ENCODE results near the gene BMP7.
"Not testable (repeated sequence)": the region's sequence is repeated elsewhere in the genome, so short reads cannot be mapped to it uniquely, and the experiment has no call there.

The BMP7 gene

DNA sequence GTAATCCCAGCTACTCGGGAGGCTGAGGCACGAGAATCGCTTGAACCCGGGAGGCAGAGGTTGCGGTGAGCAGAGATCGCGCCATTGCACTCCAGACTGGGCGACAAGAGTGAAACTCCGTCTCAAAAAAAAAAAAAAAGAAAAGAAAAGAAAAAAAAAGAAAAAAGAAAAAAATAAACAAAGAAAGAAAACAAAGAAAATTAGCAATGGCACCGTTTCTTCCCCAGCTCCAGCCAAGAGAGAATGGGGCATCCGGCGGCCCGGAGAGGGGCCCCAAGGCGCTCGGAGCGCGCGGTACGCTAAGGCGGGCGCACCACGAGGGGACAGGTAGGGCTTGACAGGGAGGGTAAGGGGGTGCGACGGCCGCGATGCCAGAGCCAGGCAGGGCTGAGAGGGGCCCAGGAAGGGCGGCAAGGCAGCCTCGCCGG lies 1.5 kb downstream of the BMP7 start:
- not testable (repeated sequence) for DNase-seq

- no peak for DNase-seq
Observed at GRCh38 chr20:57263801-57264792, 2.3 kb downstream of the BMP7 start.

DNA sequence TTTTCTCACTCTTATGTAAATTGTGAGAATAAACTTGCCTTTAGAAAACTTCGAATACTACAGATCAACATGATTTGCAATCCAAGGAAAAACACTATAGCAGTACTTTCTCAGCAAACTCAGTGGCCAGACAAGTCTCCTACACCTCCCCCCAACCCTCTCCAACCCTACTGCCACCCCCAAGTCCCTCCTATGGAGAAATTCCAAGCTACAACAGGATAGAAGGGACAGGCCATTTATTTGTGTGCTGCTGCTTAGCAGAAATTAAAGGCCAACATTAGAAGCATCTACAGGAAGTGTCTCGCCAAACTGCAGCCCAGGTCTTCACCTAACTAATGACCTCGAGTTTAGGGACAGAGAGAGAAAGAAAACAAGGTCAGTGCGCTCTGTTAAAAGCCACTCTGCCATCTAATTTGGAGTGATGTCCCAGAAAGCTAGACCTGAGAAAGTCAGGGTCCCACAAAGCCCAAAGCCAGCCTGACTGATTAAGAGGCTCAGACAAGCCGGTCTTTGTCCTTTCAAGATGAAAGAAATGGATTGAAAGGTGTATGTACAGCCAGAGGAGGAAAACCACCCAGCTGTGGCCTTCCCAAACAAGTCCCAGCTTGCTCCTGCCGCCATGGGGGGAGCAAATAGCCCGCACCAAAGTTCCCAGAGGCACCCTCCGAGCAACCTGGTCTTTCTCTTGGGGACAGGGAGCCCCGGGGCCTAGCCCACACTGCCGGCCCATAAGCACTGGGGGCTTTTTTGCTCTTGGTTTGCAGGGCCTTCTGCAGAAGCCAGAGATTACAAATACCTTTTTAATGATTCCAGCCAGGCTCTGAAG lies 3.4 kb downstream of the BMP7 start:
- no peak for DNase-seq

- DNase-seq: no peak
Observed at GRCh38 chr20:57262301-57262700, 4.1 kb downstream of the BMP7 start.

- no peak for DNase-seq
Observed at GRCh38 chr20:57261457-57262251, 4.8 kb downstream of the BMP7 start.

DNA sequence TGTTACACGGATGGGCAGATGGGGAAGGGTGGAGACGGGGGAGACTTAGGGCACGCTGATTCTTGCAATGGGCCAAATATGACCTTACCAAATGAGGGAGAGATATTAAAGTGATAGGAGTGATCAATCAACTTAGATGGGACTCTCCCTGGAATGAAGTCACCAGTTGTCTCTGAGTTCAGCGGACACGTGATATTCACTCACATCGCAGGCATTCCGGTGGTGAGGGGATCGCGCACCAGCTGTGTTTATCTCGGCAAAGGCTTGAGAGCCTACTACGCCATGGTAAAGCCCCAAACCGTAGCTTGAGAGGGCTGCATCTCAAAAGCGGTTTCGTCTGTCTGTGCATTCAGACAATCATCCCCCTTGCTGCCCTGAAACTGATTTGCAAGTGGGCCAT lies 5.5 kb downstream of the BMP7 start:
- no peak for DNase-seq

DNA sequence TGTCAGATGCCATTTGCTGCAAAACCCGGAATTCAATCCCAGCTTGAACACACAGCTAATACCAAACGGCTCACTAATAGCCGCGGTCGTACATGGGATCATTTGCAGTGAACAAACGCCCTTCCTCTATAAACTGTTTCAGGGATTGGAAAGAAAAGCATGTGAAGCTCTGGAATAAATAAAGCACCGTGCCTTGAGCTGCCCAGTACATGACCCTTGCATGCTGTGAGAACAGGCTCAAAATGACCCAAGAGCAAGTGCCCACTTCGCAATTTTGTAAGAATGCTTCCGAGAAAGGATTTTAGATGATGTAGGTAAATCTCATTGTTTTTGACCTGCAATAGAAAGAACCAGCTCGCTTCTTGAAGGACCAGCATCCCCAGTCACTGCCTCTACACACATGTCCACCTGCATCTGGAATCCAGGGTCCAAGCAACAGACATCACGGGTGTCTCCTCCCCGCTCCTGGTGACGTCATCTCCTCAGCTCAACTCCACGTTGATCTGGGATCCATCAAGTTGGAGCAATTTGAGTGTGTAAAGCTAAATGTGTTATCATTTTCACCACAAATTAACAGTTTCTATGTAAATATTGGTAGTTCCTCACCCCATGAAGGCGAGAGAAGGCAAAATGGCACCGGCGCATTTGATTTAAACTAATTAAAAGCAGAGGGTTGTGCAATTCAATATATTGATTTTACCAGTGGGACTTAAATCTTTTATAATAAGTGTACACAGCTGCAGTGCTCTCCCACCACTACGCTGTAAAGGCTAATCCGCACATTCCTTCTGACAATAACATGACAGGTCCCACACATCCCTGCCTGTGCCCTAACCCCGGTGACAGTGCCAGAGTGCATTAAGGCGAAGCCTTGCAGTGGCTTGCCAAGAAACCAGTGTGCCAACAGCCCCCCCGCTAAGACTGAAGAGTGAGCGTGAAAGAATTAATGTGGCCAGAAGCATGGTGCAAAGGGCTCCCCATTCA lies 6.2 kb downstream of the BMP7 start:
- no peak for DNase-seq

DNA sequence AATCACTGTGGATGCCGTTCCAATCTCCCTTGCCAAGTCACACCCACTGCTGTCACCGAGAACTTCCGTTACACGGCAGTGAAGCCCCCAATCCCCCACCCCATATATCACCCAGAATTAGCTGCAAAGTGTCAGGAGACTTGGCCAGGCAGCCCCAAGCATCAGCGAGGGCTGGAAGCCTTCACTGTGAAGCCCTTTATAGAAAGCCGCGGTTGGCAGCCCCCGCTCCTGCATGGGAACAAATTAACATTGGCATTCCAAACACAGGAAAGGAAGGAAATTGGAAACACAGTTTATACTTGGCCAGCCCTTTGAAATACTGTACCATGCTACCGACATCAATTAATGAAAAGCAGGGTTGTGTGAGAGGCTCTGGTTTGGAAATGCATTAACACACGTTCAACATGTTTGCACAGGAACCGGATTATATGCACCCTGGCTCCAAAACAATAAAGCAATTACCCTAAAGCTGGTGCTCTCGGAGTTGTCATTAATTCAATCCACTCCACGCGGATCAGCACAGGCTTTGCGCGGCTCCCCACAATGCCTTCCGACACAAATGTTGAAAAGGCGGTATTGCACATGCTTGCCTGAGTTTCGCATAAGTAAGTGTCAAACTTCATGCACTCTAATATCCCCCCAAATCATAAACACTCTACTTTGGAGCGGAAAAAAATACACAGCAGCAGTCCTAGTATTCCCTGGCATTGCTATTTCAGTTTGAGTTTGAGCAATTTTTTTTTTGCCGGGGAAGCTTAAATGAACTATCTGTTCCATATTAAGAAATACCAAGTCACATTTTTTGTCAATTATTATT lies 7.1 kb downstream of the BMP7 start:
- no peak for DNase-seq

- DNase-seq: no peak
Observed at GRCh38 chr20:57257701-57258453, 8.6 kb downstream of the BMP7 start.

- DNase-seq: no peak
Observed at GRCh38 chr20:57256908-57257307, 9.5 kb downstream of the BMP7 start.

DNA sequence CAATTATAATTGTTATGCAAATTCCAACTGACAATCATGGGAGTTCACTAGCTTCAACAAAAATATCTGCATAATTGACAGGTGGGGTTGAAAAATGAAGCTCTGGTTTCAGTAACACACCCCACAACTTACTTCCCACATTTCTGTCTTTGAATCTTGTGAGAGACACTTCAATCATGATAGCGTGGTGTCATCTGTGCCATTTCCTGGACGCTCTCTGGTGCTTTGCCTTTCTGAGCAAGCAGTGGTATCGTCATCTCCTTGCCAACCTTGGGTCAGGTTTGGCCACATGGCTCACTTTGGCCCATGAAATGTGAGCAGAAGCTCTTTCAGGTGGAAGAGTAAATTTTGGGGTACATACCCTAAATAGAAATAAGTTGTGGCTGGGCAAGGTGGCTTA lies 10.2 kb downstream of the BMP7 start:
- no peak for DNase-seq

GRCh38 chr20:57255183-57255582 lies 11.3 kb downstream of the BMP7 start:
- DNase-seq: no peak

DNA sequence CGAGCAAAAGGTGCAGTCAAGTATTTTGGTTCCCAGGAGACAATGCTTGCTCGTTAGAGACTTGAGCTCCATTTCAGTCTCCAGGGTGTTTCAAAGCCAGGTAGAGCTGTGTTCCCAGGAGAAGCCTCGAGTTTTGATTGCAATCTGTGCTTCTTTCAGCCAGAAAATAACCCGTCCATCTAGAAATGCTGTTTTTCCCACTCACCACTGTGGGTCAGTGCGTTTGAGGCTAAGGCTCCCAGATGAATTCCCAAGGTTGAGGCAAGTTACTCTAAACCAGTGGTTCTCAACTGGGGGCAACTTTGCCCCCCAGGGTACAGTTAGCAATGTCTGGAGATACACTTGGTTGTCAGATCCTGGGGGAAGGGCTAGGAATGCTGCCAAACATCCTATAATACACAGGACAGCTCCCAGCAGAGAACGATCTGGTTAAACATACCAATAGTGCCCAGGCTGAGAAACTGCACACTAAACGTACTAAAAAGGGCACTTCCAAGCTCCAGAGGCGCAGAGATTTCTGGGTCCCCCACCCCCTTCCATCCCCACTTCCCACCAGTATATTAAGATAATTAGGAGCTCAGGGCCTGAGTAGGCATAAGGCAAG lies 13.8 kb downstream of the BMP7 start:
- DNase-seq: no peak

- DNase-seq: no peak
Observed at GRCh38 chr20:57251949-57252348, 14.5 kb downstream of the BMP7 start.

- DNase-seq: no peak
Observed at GRCh38 chr20:57251344-57251743, 15.1 kb downstream of the BMP7 start.

DNA sequence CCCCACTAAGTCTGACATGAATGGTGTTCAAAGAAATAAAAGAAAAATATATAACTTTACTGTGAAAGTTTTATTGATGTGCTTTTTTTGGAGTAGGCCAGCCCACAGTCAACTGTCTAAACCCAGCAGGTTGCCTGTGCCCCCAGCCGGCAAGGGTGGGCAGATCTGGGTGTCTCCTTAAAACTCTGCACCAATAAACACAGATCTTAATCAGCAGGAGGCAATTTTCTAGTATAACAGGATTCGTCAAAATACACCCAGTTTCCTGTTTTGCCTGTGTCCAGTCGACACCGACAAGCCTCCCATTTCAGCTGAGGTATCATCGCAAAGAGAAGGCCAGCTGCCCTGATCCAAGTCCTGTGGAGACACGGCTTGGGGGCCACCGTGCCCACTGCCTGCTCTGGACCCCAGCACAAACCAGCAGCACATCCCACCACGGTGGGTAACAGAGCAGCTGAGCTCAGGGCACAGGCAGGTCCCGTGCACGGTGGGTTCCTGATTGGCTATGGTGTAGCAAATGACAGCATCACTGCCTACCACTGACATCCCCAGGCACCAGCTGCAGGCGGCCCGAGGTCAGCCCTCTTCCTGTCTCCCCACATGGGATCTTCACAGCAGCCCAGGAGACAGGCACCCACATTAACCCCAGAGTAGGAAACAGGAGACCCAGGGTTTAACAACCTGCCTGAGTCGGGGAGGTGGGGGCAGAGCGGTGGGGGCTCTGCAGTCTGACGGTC lies 15.7 kb downstream of the BMP7 start:
- DNase-seq: no peak

- no peak for DNase-seq
Observed at GRCh38 chr20:57249772-57250171, 16.7 kb downstream of the BMP7 start.

GRCh38 chr20:57249073-57249472 lies 17.4 kb downstream of the BMP7 start:
- no peak for DNase-seq

Data from activated CD4-positive, alpha-beta T cell treated with anti-CD3 and anti-CD28 coated beads for 4 hours (primary cell).